Measurements from ENCODE around the gene TASOR2. TPM values are rescaled to one million over a fixed set of nuclear protein-coding genes. Genes with fewer than 3 reads are reported as not detected.

The TASOR2 gene
- total and polyA plus RNA-seq, 2 of the 4 experiments (the other 2 are of a cell fraction), result 19.4 to 53.6 TPM

DNA sequence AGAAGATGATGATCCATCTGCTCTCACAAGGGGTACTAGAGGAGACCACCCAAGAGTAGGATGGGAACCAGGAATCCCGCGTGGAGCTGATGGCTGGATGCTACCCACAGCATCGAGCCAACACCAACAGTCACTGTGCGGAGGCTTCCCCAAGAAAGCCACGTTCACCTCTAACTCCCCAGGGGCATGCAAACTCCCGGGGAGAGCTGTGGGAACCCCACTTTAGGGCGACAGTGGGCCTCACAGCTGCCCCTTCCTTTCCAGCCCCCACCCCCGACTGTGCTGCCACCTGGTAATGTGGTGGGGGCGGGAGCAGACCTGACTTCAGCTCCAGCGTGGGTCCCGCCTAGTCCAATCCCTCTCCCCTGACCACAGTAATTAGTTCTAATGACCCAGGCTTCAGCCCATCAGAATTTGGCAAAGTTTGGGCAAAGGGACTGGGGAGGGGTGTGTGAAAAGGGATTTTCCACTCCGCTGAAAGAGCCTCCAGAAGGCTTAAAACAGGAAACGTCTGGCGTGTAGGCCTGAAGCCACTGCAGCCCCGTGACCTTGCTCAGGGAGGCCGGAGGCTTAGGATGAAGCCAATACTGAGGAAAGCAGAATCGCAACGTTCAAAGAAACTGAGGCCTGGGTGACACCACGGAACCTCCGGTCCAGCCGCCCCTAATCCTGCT, 38.6 kb upstream of the TASOR2 start:
- H2AK9ac ChIP-seq (replicated peaks; ENCODE audit: low read depth, low read length, poor library complexity), result no peak overlapping the region
- dilution Hi-C loops (cut with HindIII; ENCODE audit: low sequenced_read_pairs, unreplicated experiment), result no loop called here
- 92% methylated on average over 9 of the region's 21 CpGs; no CpG with 5 or more reads in 1 of the 2 experiments for WGBS, 2 experiments (ENCODE audit: extremely low coverage in 2 of 2, insufficient read length in 1 of 2)
- H3K4me1 ChIP-seq (ENCODE audit: control insufficient read depth, insufficient read depth, low read length), result no peaks in the 10 kb centered on the region
- H3K18ac ChIP-seq (ENCODE audit: low read depth, low read length), result no peak overlapping the region
- no peak overlapping the region for H2BK20ac ChIP-seq (ENCODE audit: low read depth, low read length)
- H3K36me3 ChIP-seq (ENCODE audit: control insufficient read depth, insufficient read depth, low read length), result peaks cover 25% of the 10 kb centered on the region
- H2BK120ac ChIP-seq (ENCODE audit: low read depth, low read length), result no peak overlapping the region
- no peak overlapping the region for H3K4ac ChIP-seq (ENCODE audit: low read depth, low read length)
- H3K9me1 ChIP-seq (ENCODE audit: insufficient read depth, low read length), result no peaks in the 10 kb centered on the region
- no peak overlapping the region for H4K8ac ChIP-seq (ENCODE audit: low read depth in 2 of 2, low read length in 2 of 2)
- BruUV-seq (replicated peaks), result no TSS peak
- H3K9ac ChIP-seq (ENCODE audit: low read depth, low read length), result no peak overlapping the region
- no peak overlapping the region for H3K4me3 ChIP-seq (ENCODE audit: insufficient read depth, low read depth, low read length)
- TF ChIP-seq MXI1 (IDR thresholded peaks at IDR 0.05; ENCODE audit: borderline replicate concordance, low read depth, low read length) (no peak), RAD21 (IDR thresholded peaks at IDR 0.05; ENCODE audit: low read length) (no peak), CTCF (conservative IDR thresholded peaks at IDR 0.05; ENCODE audit: low read depth, low read length) (no peak), RFX5 (IDR thresholded peaks at IDR 0.05; ENCODE audit: low read depth, low read length) (no peak), BHLHE40 (IDR thresholded peaks at IDR 0.05; ENCODE audit: low read depth, low read length) (no peak), NFE2L2 (IDR thresholded peaks at IDR 0.05; ENCODE audit: low read depth, low read length) (no peak), FOS (IDR thresholded peaks at IDR 0.05; ENCODE audit: low read depth, low read length) (no peak), RCOR1 (IDR thresholded peaks at IDR 0.05; ENCODE audit: insufficient replicate concordance, low read length) (no peak), POLR2A (IDR thresholded peaks at IDR 0.05; ENCODE audit: low read depth, low read length) (no peak), CHD1 (IDR thresholded peaks at IDR 0.05; ENCODE audit: low read depth, low read length) (no peak), MAZ (IDR thresholded peaks at IDR 0.05; ENCODE audit: borderline replicate concordance, low read depth, low read length) (no peak), MAFK (IDR thresholded peaks at IDR 0.05; ENCODE audit: low read depth, low read length) (no peak), SMC3 (IDR thresholded peaks at IDR 0.05; ENCODE audit: low read depth, low read length) (no peak), CEBPB (IDR thresholded peaks at IDR 0.05; ENCODE audit: low read depth, low read length) (no peak)
- TF ChIP-seq, protein P1, sequence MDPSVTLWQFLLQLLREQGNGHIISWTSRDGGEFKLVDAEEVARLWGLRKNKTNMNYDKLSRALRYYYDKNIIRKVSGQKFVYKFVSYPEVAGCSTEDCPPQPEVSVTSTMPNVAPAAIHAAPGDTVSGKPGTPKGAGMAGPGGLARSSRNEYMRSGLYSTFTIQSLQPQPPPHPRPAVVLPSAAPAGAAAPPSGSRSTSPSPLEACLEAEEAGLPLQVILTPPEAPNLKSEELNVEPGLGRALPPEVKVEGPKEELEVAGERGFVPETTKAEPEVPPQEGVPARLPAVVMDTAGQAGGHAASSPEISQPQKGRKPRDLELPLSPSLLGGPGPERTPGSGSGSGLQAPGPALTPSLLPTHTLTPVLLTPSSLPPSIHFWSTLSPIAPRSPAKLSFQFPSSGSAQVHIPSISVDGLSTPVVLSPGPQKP (IDR thresholded peaks at IDR 0.05; ENCODE audit: borderline replicate concordance, low read depth, low read length), result no peak
- TF ChIP-seq, protein P2, sequence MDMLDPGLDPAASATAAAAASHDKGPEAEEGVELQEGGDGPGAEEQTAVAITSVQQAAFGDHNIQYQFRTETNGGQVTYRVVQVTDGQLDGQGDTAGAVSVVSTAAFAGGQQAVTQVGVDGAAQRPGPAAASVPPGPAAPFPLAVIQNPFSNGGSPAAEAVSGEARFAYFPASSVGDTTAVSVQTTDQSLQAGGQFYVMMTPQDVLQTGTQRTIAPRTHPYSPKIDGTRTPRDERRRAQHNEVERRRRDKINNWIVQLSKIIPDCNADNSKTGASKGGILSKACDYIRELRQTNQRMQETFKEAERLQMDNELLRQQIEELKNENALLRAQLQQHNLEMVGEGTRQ (IDR thresholded peaks at IDR 0.05; ENCODE audit: low read depth, low read length), result no peak
- H3K23ac ChIP-seq (ENCODE audit: low read depth, low read length), result no peak overlapping the region
- in situ Hi-C loops (cut with MboI; ENCODE audit: low sequenced_read_pairs), result no loop called here
- H2BK15ac ChIP-seq (ENCODE audit: low read depth, low read length), result no peak overlapping the region
- no peak overlapping the region for H4K91ac ChIP-seq (ENCODE audit: insufficient read depth, low read depth, low read length)
- no peak overlapping the region for H2AK5ac ChIP-seq (ENCODE audit: low read depth, low read length)
- no peaks in the 10 kb centered on the region for H3K9me3 ChIP-seq (ENCODE audit: control insufficient read depth, insufficient read depth, low read length)
- no peak overlapping the region for H2BK5ac ChIP-seq (ENCODE audit: low read depth, low read length, poor library complexity, severe bottlenecking)
- H4K5ac ChIP-seq (ENCODE audit: low read depth, low read length), result no peak overlapping the region
- no peak overlapping the region for H3K56ac ChIP-seq (ENCODE audit: extremely low read depth, insufficient read depth, low read length)
- no peak for ATAC-seq (ENCODE audit: low read depth)
- no peak overlapping the region for H3K14ac ChIP-seq (replicated peaks; ENCODE audit: low read depth, low read length)
- H3K27ac ChIP-seq (ENCODE audit: insufficient read depth, low read length), result no peak overlapping the region
- H3K4me2 ChIP-seq (ENCODE audit: low read depth, low read length), result no peak overlapping the region
- ChIA-PET POLR2A (ENCODE audit: unreplicated experiment) (no interaction called here), CTCF (no interaction called here)
- H3K79me1 ChIP-seq (ENCODE audit: low read depth in 1 of 2, low read length in 2 of 2), result no peaks in the 10 kb centered on the region
- H4K20me1 ChIP-seq (ENCODE audit: insufficient read depth, low read length), result no peaks in the 10 kb centered on the region
- H2AFZ ChIP-seq (replicated peaks; ENCODE audit: low read length, poor library complexity), result no peak overlapping the region
- DNase-seq, result no peak
- no peaks in the 10 kb centered on the region for H3K27me3 ChIP-seq (ENCODE audit: control insufficient read depth, insufficient read depth, low read length)
- intact Hi-C loops (cut with micrococcal nuclease), result no loop called here
